Activated T-helper 17 cell treated with anti-CD3 and anti-CD28 coated beads, Interleukin-2, amount 50 U/mL, for 72 hours (primary cell): ENCODE measurements around the gene HMOX1. TPM values are rescaled to one million over a fixed set of nuclear protein-coding genes. Genes with fewer than 3 reads are reported as not detected.
"Not testable (repeated sequence)": the region's sequence is repeated elsewhere in the genome, so short reads cannot be mapped to it uniquely, and the experiment has no call there.

Experiments used
- ATAC-seq: fragments of 150-1000 bp; cut with Tn5 transposase; replicated peaks from 2 replicates; pipeline ENCODE4 v1.10.0; 2021; ENCODE audit warnings: mild to moderate bottlenecking, moderate library complexity
- H3K27ac Mint-ChIP-seq: one replicate; pipeline ENCODE4 v1.8.0; 2022; ENCODE audit warnings: mixed read lengths
- H3K27me3 Mint-ChIP-seq: one replicate; pipeline ENCODE4 v1.8.0; 2022; ENCODE audit warnings: mixed read lengths
- H3K36me3 Mint-ChIP-seq: one replicate; pipeline ENCODE4 v1.8.0; 2022; ENCODE audit warnings: low read depth, mild to moderate bottlenecking, mixed read lengths
- H3K4me1 Mint-ChIP-seq: one replicate; pipeline ENCODE4 v1.8.0; 2022; ENCODE audit warnings: mixed read lengths
- H3K4me3 Mint-ChIP-seq: one replicate; pipeline ENCODE4 v1.8.0; 2022; ENCODE audit warnings: mild to moderate bottlenecking, mixed read lengths
- H3K9me3 Mint-ChIP-seq: one replicate; pipeline ENCODE4 v1.8.0; 2022; ENCODE audit warnings: mixed read lengths
- total RNA-seq, 2 donors: library from RNA; stranded (reverse); gene quantifications; one replicate each; pipeline ENCODE4 v1.2.3, GENCODE V29; 2022

HMOX1 gene
- total RNA-seq, 2 donors from 2014 or later, result 3.5 to 7.3 TPM

GRCh38 chr22:35361001-35361558 lies 19.8 kb upstream of the HMOX1 start:
- no peak overlapping the region for H3K4me3 Mint-ChIP-seq
- peaks cover 5% of the 10 kb centered on the region for H3K27me3 Mint-ChIP-seq
- no peak for ATAC-seq
- H3K27ac Mint-ChIP-seq, result no peak overlapping the region
- H3K9me3 Mint-ChIP-seq, result no peaks in the 10 kb centered on the region
- no peaks in the 10 kb centered on the region for H3K4me1 Mint-ChIP-seq
- no peaks in the 10 kb centered on the region for H3K36me3 Mint-ChIP-seq

- no peak overlapping the region for H3K27ac Mint-ChIP-seq
- H3K4me3 Mint-ChIP-seq, result no peak overlapping the region
- H3K4me1 Mint-ChIP-seq, result no peaks in the 10 kb centered on the region
- H3K27me3 Mint-ChIP-seq, result peaks cover 7% of the 10 kb centered on the region
- no peaks in the 10 kb centered on the region for H3K9me3 Mint-ChIP-seq
- H3K36me3 Mint-ChIP-seq, result no peaks in the 10 kb centered on the region
- no peak for ATAC-seq
Measured at GRCh38 chr22:35363566-35364086, 17.3 kb upstream of the HMOX1 start.

- H3K4me3 Mint-ChIP-seq, H3K4me1 Mint-ChIP-seq, H3K27me3 Mint-ChIP-seq, H3K9me3 Mint-ChIP-seq, H3K27ac Mint-ChIP-seq, H3K36me3 Mint-ChIP-seq, ATAC-seq: not testable (repeated sequence)
Measured at GRCh38 chr22:35364230-35364629, 16.7 kb upstream of the HMOX1 start.

GRCh38 chr22:35367331-35367886 lies 13.5 kb upstream of the HMOX1 start:
- Mint-ChIP-seq H3K9me3 (no peaks in the 10 kb centered on the region), H3K27ac (no peak overlapping the region), H3K27me3 (peaks cover 7% of the 10 kb centered on the region), H3K4me1 (peaks cover 5% of the 10 kb centered on the region), H3K36me3 (peaks cover 6% of the 10 kb centered on the region), H3K4me3 (no peak overlapping the region)
- no peak for ATAC-seq

GRCh38 chr22:35368386-35368785 lies 12.5 kb upstream of the HMOX1 start:
- Mint-ChIP-seq H3K27ac (no peak overlapping the region), H3K4me3 (no peak overlapping the region), H3K36me3 (peaks cover 6% of the 10 kb centered on the region), H3K4me1 (peaks cover 5% of the 10 kb centered on the region), H3K9me3 (no peaks in the 10 kb centered on the region), H3K27me3 (peaks cover 7% of the 10 kb centered on the region)
- no peak for ATAC-seq

- no peak overlapping the region for H3K4me3 Mint-ChIP-seq
- no peaks in the 10 kb centered on the region for H3K9me3 Mint-ChIP-seq
- peaks cover 5% of the 10 kb centered on the region for H3K4me1 Mint-ChIP-seq
- peaks cover 7% of the 10 kb centered on the region for H3K27me3 Mint-ChIP-seq
- H3K27ac Mint-ChIP-seq, result no peak overlapping the region
- H3K36me3 Mint-ChIP-seq, result peaks cover 6% of the 10 kb centered on the region
- ATAC-seq, result no peak
Measured at GRCh38 chr22:35369996-35370395, 10.9 kb upstream of the HMOX1 start.

- Mint-ChIP-seq H3K27me3 (no peaks in the 10 kb centered on the region), H3K4me1 (peaks cover 5% of the 10 kb centered on the region), H3K4me3 (no peak overlapping the region), H3K36me3 (peaks cover 6% of the 10 kb centered on the region), H3K27ac (no peak overlapping the region), H3K9me3 (no peaks in the 10 kb centered on the region)
- no peak for ATAC-seq
Measured at GRCh38 chr22:35373781-35374180, 7.1 kb upstream of the HMOX1 start.

- ATAC-seq, result no peak
- Mint-ChIP-seq H3K4me1 (peaks cover 5% of the 10 kb centered on the region), H3K36me3 (peaks cover 6% of the 10 kb centered on the region), H3K4me3 (no peak overlapping the region), H3K27ac (no peak overlapping the region), H3K9me3 (no peaks in the 10 kb centered on the region), H3K27me3 (no peaks in the 10 kb centered on the region)
Measured at GRCh38 chr22:35375031-35375430, 5.9 kb upstream of the HMOX1 start.

GRCh38 chr22:35375526-35375925 lies 5.4 kb upstream of the HMOX1 start:
- H3K9me3 Mint-ChIP-seq, result no peaks in the 10 kb centered on the region
- peaks cover 6% of the 10 kb centered on the region for H3K36me3 Mint-ChIP-seq
- no peak overlapping the region for H3K4me3 Mint-ChIP-seq
- no peak overlapping the region for H3K27ac Mint-ChIP-seq
- ATAC-seq, result no peak
- no peaks in the 10 kb centered on the region for H3K27me3 Mint-ChIP-seq
- H3K4me1 Mint-ChIP-seq, result peaks cover 5% of the 10 kb centered on the region

GRCh38 chr22:35376728-35377472 lies 4.0 kb upstream of the HMOX1 start:
- Mint-ChIP-seq H3K4me3 (peak overlapping the region; percentile 17), H3K27ac (peak overlapping the region; percentile 34), H3K27me3 (no peaks in the 10 kb centered on the region), H3K4me1 (peaks cover 2% of the 10 kb centered on the region), H3K9me3 (no peaks in the 10 kb centered on the region), H3K36me3 (peaks cover 3% of the 10 kb centered on the region)
- peak; percentile 27 for ATAC-seq

- ATAC-seq, result no peak
- peak overlapping the region; percentile 34 for H3K27ac Mint-ChIP-seq
- H3K4me1 Mint-ChIP-seq, result no peaks in the 10 kb centered on the region
- no peaks in the 10 kb centered on the region for H3K36me3 Mint-ChIP-seq
- H3K4me3 Mint-ChIP-seq, result peak overlapping the region; percentile 17
- H3K27me3 Mint-ChIP-seq, result no peaks in the 10 kb centered on the region
- no peaks in the 10 kb centered on the region for H3K9me3 Mint-ChIP-seq
Measured at GRCh38 chr22:35377735-35378134, 3.2 kb upstream of the HMOX1 start.

- ATAC-seq, result no peak
- H3K4me3 Mint-ChIP-seq, result no peak overlapping the region
- H3K36me3 Mint-ChIP-seq, result no peaks in the 10 kb centered on the region
- H3K27ac Mint-ChIP-seq, result no peak overlapping the region
- no peaks in the 10 kb centered on the region for H3K4me1 Mint-ChIP-seq
- peaks cover 2% of the 10 kb centered on the region for H3K27me3 Mint-ChIP-seq
- H3K9me3 Mint-ChIP-seq, result no peaks in the 10 kb centered on the region
Measured at GRCh38 chr22:35378621-35379020, 2.3 kb upstream of the HMOX1 start.

GRCh38 chr22:35379146-35379993 lies 1.5 kb upstream of the HMOX1 start:
- no peak overlapping the region for H3K4me3 Mint-ChIP-seq
- no peaks in the 10 kb centered on the region for H3K9me3 Mint-ChIP-seq
- ATAC-seq, result no peak
- H3K36me3 Mint-ChIP-seq, result no peaks in the 10 kb centered on the region
- H3K4me1 Mint-ChIP-seq, result no peaks in the 10 kb centered on the region
- no peak overlapping the region for H3K27ac Mint-ChIP-seq
- H3K27me3 Mint-ChIP-seq, result peaks cover 4% of the 10 kb centered on the region

GRCh38 chr22:35380013-35380412 lies 883 bp upstream of the HMOX1 start:
- peak overlapping the region; percentile 67 for H3K4me3 Mint-ChIP-seq
- no peak for ATAC-seq
- H3K36me3 Mint-ChIP-seq, result no peaks in the 10 kb centered on the region
- H3K27me3 Mint-ChIP-seq, result peaks cover 4% of the 10 kb centered on the region
- no peaks in the 10 kb centered on the region for H3K9me3 Mint-ChIP-seq
- no peak overlapping the region for H3K27ac Mint-ChIP-seq
- no peaks in the 10 kb centered on the region for H3K4me1 Mint-ChIP-seq
